ENCODE data around the gene CCDC187.

DNA sequence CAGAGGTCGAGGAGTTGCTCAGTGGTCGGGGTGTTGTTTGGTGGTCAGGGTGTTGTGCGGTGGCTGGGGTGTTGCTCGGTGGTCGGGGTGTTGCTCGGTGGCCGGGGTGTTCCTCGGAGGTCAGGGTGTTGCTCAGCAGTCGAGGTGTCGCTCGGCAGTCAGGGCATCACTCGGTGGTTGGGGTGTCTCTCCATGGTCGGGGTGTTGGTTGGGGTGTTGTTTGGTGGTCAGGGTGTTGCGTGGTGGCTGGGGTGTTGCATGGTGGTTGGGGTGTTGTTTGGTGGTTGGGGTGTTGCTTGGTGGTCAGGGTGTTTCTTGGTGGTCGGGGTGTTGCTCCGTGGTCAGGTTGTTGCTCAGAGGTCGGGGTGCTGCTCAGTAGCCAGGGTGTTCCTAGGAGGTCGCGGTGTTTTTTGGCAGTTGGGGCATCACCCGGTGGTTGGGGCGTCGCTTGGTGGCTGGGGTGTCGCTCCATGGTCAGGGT is 12.4 kb upstream of the CCDC187 start:
- TF ChIP-seq SPI1 (IDR thresholded peaks at IDR 0.05; ENCODE audit: low read depth, low read length): no peak
- no peak for TF ChIP-seq POLR2AphosphoS5 (IDR thresholded peaks at IDR 0.05; ENCODE audit: low read depth, low read length)
- TF ChIP-seq POLR2A (IDR thresholded peaks at IDR 0.05; ENCODE audit: low read depth, low read length): no peak
- no peak for TF ChIP-seq TAF1 (IDR thresholded peaks at IDR 0.05; ENCODE audit: low read depth, low read length)
- no peak for TF ChIP-seq PAX5 (IDR thresholded peaks at IDR 0.05; ENCODE audit: insufficient read depth, low read length, severe bottlenecking)
- no peak for TF ChIP-seq POU2F2 (IDR thresholded peaks at IDR 0.05; ENCODE audit: low read depth, low read length)

Data from GM12891 (cell line).